Activated T-helper 17 cell treated with anti-CD3 and anti-CD28 coated beads, Interleukin-2, amount 50 U/mL, for 72 hours (primary cell): ENCODE results near the gene RAB7A. TPM values are rescaled to one million over a fixed set of nuclear protein-coding genes. Genes with fewer than 3 reads are reported as not detected.
A peak's percentile ranks its signal among the peaks of the same experiment; 100 is the strongest.

ENCODE experiments used
- ATAC-seq: fragments of 150-1000 bp; cut with Tn5 transposase; replicated peaks from 2 replicates; pipeline ENCODE4 v1.10.0; 2021; ENCODE audit warnings: mild to moderate bottlenecking, moderate library complexity
- H3K27ac Mint-ChIP-seq: one replicate; pipeline ENCODE4 v1.8.0; 2022; ENCODE audit warnings: mixed read lengths
- H3K27me3 Mint-ChIP-seq: one replicate; pipeline ENCODE4 v1.8.0; 2022; ENCODE audit warnings: mixed read lengths
- H3K36me3 Mint-ChIP-seq: one replicate; pipeline ENCODE4 v1.8.0; 2022; ENCODE audit warnings: low read depth, mild to moderate bottlenecking, mixed read lengths
- H3K4me1 Mint-ChIP-seq: one replicate; pipeline ENCODE4 v1.8.0; 2022; ENCODE audit warnings: mixed read lengths
- H3K4me3 Mint-ChIP-seq: one replicate; pipeline ENCODE4 v1.8.0; 2022; ENCODE audit warnings: mild to moderate bottlenecking, mixed read lengths
- H3K9me3 Mint-ChIP-seq: one replicate; pipeline ENCODE4 v1.8.0; 2022; ENCODE audit warnings: mixed read lengths
- total RNA-seq, 2 donors: library from RNA; stranded (reverse); gene quantifications; one replicate each; pipeline ENCODE4 v1.2.3, GENCODE V29; 2022

The RAB7A gene
- total RNA-seq, 2 donors from 2014 or later: 217 to 228 TPM

GRCh38 chr3:128846486-128846891, 120.5 kb downstream of the RAB7A start:
- peak; percentile 57 for ATAC-seq
- Mint-ChIP-seq H3K9me3 (no peaks in the 10 kb centered on the region), H3K27me3 (no peaks in the 10 kb centered on the region), H3K27ac (peak overlapping the region; percentile 95), H3K4me1 (peaks cover 11% of the 10 kb centered on the region), H3K36me3 (no peaks in the 10 kb centered on the region), H3K4me3 (peak overlapping the region; percentile 88)

DNA sequence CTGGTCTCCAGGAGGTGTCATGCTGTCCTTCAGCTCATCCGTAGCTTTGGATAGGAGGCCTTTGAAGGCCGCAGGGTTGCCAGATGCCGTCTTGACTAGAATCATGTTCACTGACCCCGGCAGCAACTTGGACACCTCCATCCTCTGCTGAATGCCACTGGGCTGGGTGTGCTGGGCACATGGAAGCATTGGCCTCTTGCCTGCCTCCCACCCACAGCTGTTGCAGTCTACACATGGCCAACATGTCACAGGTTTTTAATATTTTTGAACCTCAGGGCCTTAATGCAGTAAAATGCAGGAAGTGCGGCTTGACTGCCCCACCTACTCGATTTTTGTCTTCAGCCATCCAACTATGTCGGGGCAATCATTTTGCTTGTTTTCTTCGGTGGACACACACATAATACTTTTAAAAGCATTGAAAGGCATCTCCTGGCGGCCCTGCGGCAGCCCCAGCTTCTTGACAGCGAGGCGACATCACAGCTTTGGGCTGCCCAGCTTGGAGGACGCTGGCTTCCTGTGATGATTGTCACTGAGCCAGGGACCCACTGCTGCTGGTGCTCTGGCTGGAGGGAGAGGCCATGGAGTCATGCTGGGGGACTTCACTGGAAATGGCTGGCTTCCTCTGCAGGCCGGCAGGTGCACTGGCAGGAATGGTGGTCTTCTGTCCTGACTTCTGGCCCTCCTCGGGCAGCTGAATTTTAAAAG, 121.8 kb downstream of the RAB7A start:
- no peak for ATAC-seq
- Mint-ChIP-seq H3K4me1 (peaks cover 11% of the 10 kb centered on the region), H3K4me3 (no peak overlapping the region), H3K27ac (peak overlapping the region; percentile 95), H3K36me3 (no peaks in the 10 kb centered on the region), H3K9me3 (no peaks in the 10 kb centered on the region), H3K27me3 (no peaks in the 10 kb centered on the region)

DNA sequence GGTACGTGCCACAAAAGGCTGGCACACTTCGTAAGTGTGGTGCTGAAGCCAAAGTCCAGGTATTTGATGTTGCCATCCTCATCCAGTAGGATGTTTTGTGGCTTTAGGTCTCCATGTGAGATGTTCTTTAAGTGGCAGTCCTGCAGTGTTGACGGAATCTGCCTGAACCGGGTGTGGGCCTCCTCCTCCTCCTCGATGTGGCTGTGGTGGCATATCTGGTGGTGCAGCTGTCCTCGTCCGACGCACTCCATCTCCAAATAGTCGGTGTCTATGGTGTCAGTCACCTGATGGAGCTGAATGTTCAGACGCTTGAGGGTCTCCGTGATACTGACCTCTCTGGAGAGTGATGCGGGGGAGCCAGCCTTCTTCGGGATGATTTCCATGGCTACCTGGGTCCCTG, 123.0 kb downstream of the RAB7A start:
- H3K4me3 Mint-ChIP-seq: no peak overlapping the region
- no peaks in the 10 kb centered on the region for H3K36me3 Mint-ChIP-seq
- no peak for ATAC-seq
- H3K4me1 Mint-ChIP-seq: peaks cover 11% of the 10 kb centered on the region
- no peak overlapping the region for H3K27ac Mint-ChIP-seq
- H3K9me3 Mint-ChIP-seq: no peaks in the 10 kb centered on the region
- no peaks in the 10 kb centered on the region for H3K27me3 Mint-ChIP-seq

DNA sequence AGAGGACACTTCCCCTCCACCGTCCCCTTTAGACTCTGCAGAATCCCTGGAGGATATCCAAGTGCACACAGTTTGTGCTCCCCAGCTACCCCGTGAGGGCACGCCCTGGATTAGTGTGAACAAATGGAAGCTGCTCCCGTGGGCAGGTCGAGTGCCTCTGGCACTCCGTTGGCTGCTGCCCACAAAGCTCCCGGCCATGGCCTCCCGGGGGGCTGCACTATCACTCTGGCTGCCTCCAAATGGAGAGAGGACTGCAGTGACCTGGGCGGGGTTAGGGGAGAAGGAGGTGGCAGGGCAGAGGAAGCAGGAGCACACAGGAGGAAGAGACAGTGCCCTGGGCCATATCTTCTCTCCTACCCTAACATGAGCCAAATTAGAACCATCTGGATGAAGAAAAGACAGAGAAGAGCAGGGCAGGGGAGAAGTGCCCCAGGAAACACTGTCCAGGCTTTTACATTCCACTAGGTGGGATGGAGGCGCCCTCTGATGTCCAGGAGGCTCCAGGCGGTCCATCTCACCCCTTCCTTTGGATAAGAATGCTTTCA, 124.0 kb downstream of the RAB7A start:
- Mint-ChIP-seq H3K36me3 (no peaks in the 10 kb centered on the region), H3K9me3 (peaks cover 7% of the 10 kb centered on the region), H3K27me3 (no peaks in the 10 kb centered on the region), H3K27ac (peak overlapping the region; percentile 59), H3K4me3 (no peak overlapping the region), H3K4me1 (peaks cover 11% of the 10 kb centered on the region)
- no peak for ATAC-seq

DNA sequence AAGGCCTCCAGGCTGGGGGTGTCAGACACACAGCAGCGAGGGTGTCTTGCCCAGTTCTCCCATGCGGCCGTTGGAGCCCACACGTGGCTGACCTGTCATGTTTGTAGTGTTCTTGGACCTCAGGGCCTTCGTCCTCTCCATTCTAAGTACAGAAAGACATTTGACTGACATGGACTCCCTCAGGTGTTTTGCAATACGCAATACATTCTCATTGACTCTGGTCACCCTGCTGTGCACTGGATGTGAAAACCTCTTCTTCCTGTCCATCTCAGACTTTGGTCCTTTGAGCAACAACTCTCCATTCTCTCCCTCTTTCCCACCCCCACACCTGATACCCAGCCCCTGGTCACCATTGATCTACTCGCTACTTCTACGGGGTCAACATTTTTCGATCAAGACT, 124.6 kb downstream of the RAB7A start:
- Mint-ChIP-seq H3K27me3 (no peaks in the 10 kb centered on the region), H3K4me1 (peaks cover 11% of the 10 kb centered on the region), H3K36me3 (no peaks in the 10 kb centered on the region), H3K9me3 (peaks cover 12% of the 10 kb centered on the region), H3K27ac (no peak overlapping the region), H3K4me3 (no peak overlapping the region)
- ATAC-seq: no peak

- Mint-ChIP-seq H3K4me3 (no peak overlapping the region), H3K9me3 (peaks cover 12% of the 10 kb centered on the region)
Measured at GRCh38 chr3:128851601-128852000, 125.6 kb downstream of the RAB7A start.

DNA sequence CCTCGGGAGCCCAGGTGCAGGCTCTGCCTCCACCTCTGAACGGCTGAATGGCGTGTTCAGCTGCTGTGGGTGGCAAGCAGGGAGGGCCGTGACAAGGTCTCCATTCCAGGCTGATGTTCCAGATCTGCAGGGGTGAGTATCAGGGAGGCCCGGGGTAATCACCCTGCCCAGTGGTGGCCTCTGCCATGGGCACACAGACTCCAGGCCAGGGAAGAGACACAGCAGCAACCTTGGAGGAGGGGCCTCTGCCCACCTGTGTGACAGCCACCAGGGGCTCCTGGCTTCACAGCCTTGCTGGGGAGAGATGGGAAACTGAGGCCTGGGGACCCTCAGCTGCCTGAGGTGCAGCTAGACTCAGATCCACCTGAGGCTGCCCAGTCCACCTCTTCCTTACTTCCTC, 127.8 kb downstream of the RAB7A start:
- H3K4me1 Mint-ChIP-seq: no peaks in the 10 kb centered on the region
- no peaks in the 10 kb centered on the region for H3K36me3 Mint-ChIP-seq
- no peaks in the 10 kb centered on the region for H3K27me3 Mint-ChIP-seq
- ATAC-seq: no peak
- no peak overlapping the region for H3K27ac Mint-ChIP-seq
- H3K9me3 Mint-ChIP-seq: peaks cover 18% of the 10 kb centered on the region
- no peak overlapping the region for H3K4me3 Mint-ChIP-seq

More at GRCh38 chr3:128851601-128852000, 125.6 kb downstream of the RAB7A start:
- ATAC-seq: no peak
- no peaks in the 10 kb centered on the region for H3K36me3 Mint-ChIP-seq
- no peaks in the 10 kb centered on the region for H3K27me3 Mint-ChIP-seq
- no peak overlapping the region for H3K27ac Mint-ChIP-seq
- peaks cover 5% of the 10 kb centered on the region for H3K4me1 Mint-ChIP-seq

DNA sequence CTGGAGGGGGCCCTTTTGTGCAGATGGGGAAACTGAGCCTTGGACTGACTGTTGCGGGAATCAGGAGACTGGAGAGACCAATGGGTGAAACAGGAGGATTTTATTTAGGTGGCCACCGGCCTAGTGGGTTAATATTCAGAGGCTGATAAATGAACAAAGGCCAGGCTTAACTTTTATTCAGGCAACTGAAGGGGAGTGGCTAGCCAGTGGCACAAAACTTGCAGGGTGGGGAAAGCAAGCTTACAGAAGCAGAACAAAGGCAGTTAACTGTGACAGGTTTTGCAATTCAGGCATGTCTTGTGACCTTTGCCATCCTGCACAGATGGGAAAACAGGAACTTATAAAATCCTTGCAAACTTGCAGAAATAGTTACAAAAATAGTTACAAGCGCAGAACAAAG, 128.5 kb downstream of the RAB7A start:
- Mint-ChIP-seq H3K36me3 (no peaks in the 10 kb centered on the region), H3K4me3 (no peak overlapping the region), H3K4me1 (no peaks in the 10 kb centered on the region), H3K9me3 (peaks cover 21% of the 10 kb centered on the region), H3K27me3 (no peaks in the 10 kb centered on the region), H3K27ac (no peak overlapping the region)
- ATAC-seq: no peak

DNA sequence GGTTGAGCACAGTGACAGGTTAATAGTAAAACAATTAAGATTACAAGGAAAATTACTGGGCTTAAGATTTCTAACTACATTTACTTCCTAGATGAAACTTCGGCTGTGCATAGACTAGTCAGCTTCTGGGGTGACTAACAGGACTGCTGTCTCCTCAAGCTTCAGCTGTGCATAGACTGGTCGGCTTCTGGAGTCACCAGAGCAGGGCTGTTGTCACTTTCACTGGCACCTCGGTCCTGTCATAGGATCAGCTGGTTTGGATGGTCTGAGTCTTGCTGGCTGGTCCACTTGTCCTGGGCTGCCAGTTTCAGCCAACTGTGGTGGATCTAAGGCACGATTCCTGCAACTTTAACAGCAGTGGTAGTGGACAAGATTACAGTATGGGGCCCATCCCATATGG, 129.6 kb downstream of the RAB7A start:
- Mint-ChIP-seq H3K4me3 (no peak overlapping the region), H3K27me3 (no peaks in the 10 kb centered on the region)

DNA sequence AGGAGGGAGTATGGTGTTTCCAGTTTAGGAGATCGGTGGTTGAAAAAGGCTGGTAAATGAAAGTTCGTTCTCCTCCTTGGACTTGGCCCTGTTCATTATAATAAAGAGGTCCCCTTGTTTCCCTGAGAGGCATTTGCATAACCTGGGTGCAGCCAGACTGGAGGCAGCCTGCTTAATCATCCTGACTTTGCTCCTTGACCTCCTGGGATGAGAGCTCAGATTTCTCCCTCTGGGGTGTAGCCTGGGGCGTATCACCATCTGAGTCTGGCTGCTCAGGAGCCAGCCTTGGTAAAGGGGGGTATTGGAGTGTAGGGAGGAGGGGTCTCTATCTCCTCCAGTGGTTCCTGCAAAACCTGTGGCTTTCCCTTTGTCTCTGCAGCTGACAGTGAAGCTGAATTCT, 132.2 kb downstream of the RAB7A start:
- Mint-ChIP-seq H3K36me3 (no peaks in the 10 kb centered on the region), H3K4me1 (no peaks in the 10 kb centered on the region), H3K9me3 (peaks cover 21% of the 10 kb centered on the region), H3K27ac (no peak overlapping the region), H3K4me3 (no peak overlapping the region), H3K27me3 (no peaks in the 10 kb centered on the region)
- no peak for ATAC-seq

More for the DNA sequence above, 129.6 kb downstream of the RAB7A start:
- H3K36me3 Mint-ChIP-seq: no peaks in the 10 kb centered on the region
- ATAC-seq: no peak
- no peak overlapping the region for H3K27ac Mint-ChIP-seq
- H3K4me1 Mint-ChIP-seq: no peaks in the 10 kb centered on the region
- H3K9me3 Mint-ChIP-seq: peaks cover 21% of the 10 kb centered on the region

DNA sequence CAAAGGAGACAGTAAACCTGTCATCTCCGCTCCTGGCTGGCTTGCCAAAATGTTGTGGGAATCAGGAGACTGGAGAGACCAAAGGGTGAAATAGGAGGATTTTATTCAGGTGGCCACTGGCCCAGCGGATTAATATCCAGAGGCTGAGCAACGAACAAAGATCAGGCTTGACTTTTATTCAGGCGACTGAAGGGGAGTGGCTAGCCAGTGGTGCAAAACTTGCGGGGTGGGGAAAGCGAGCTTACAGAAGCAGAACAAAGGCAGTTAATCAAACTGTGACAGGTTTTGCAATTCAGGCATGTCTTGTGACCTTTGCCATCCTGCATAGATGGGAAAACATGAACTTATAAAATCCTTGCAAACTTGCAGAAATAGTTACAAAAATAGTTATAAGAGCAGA, 133.6 kb downstream of the RAB7A start:
- Mint-ChIP-seq H3K27me3 (no peaks in the 10 kb centered on the region), H3K4me3 (no peak overlapping the region), H3K27ac (no peak overlapping the region), H3K9me3 (peaks cover 15% of the 10 kb centered on the region), H3K4me1 (no peaks in the 10 kb centered on the region), H3K36me3 (no peaks in the 10 kb centered on the region)
- no peak for ATAC-seq

DNA sequence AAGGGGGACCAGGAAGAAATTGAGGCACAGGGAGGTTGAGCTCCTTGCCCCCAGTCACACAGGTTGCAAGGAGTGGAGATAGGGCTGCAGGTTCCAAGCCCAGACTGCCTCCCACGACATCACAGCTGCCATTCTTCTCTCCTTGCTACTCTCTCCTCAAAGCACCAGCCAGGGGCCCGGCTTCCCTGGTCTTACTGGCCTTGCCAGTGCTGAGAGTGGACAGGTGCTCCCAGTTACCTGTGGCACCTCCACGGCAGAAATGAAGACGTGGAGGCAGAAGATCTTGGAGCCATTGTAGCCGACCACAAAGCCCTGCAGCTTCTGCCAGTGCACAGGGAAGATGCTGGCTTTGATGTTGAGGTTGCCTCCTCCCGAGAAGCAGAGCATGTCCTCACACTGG, 135.5 kb downstream of the RAB7A start:
- no peak overlapping the region for H3K27ac Mint-ChIP-seq
- H3K4me3 Mint-ChIP-seq: no peak overlapping the region
- H3K36me3 Mint-ChIP-seq: no peaks in the 10 kb centered on the region
- H3K27me3 Mint-ChIP-seq: no peaks in the 10 kb centered on the region
- H3K9me3 Mint-ChIP-seq: peaks cover 9% of the 10 kb centered on the region
- no peak for ATAC-seq
- H3K4me1 Mint-ChIP-seq: no peaks in the 10 kb centered on the region

DNA sequence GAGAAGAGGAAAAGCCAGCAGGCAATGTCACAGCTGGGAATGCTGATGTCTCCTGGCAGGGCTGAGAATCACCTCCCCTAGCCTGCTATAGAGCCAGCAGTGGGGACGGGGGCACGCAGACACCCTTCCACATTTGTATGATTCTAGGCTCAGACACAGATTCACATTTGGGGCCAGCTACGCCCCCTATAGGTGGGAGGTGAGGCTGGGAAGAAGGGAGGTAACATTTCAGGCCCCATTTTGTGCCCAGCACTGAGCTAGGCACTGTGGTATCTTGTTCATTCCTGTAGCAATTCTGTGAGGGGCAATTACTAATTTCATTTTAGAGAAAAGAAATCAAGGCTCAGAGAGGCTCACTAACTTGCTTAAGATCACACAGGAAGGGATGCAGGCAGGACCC, 137.6 kb downstream of the RAB7A start:
- Mint-ChIP-seq H3K27ac (no peak overlapping the region), H3K4me3 (no peak overlapping the region), H3K27me3 (no peaks in the 10 kb centered on the region), H3K4me1 (no peaks in the 10 kb centered on the region), H3K9me3 (peaks cover 5% of the 10 kb centered on the region), H3K36me3 (no peaks in the 10 kb centered on the region)
- ATAC-seq: peak; percentile 46
